H1 (cell line): ENCODE measurements around the gene KCNJ12. TPM values are rescaled to one million over a fixed set of nuclear protein-coding genes. Genes with fewer than 3 reads are reported as not detected.

Source experiments
- CTCF ChIA-PET: fragments of 300-600 bp; sonication (Branson Sonifier 250); formaldehyde crosslinking; loops from one replicate; lab custom pipeline; 2021; ENCODE audit not compliant: partially characterized antibody; lab: Charles Lee
- POLR2A ChIA-PET: fragments of 300-600 bp; sonication (Branson Sonifier 250); formaldehyde crosslinking; loops from one replicate; lab custom pipeline; 2021; ENCODE audit warnings: inconsistent platforms; ENCODE audit not compliant: partially characterized antibody; lab: Charles Lee
- DNase-seq, 2 experiments: peaks; one replicate each; pipeline versions ENCODE4 v3.0.0 to v3.0.0-alpha.2; 2010 to 2022; ENCODE audit warnings: low spot score in 2 of 2, low read depth in 1 of 2, mixed read lengths in 1 of 2
- FAIRE-seq: peaks from 2 replicates; lab custom pipeline; 2011; peaks lifted over from hg19 to GRCh38; lab: Jason Lieb, UNC
- H2AFZ ChIP-seq: 2 replicates; pipeline ENCODE4 v1.8.1; 2012; ENCODE audit warnings: low read length, inconsistent platforms
- H2AK5ac ChIP-seq: 2 replicates; pipeline ENCODE4 v1.6.1; 2013; ENCODE audit warnings: low read depth, low read length
- H2BK120ac ChIP-seq: replicated peaks from 2 replicates; pipeline ENCODE3; 2013; ENCODE audit warnings: low read depth, low read length, inconsistent platforms
- H2BK12ac ChIP-seq: 2 replicates; pipeline ENCODE4 v1.6.1; 2013; ENCODE audit warnings: low read depth, low read length
- H2BK15ac ChIP-seq: 2 replicates; pipeline ENCODE4 v1.6.1; 2013; ENCODE audit warnings: low read length
- H2BK20ac ChIP-seq: 2 replicates; pipeline ENCODE4 v1.6.1; 2013; ENCODE audit warnings: low read length
- H2BK5ac ChIP-seq: 2 replicates; pipeline ENCODE4 v1.6.1; 2013; ENCODE audit warnings: low read depth, low read length
- H3K14ac ChIP-seq: 2 replicates; pipeline ENCODE4 v1.6.1; 2013; ENCODE audit warnings: inconsistent platforms; ENCODE audit not compliant: insufficient read length
- H3K18ac ChIP-seq: 2 replicates; pipeline ENCODE4 v1.6.1; 2013; ENCODE audit warnings: low read length; ENCODE audit errors: extremely low read depth
- H3K23ac ChIP-seq: 2 replicates; pipeline ENCODE4 v1.6.1; 2013; ENCODE audit warnings: inconsistent platforms; ENCODE audit not compliant: insufficient read length
- H3K23me2 ChIP-seq: 2 replicates; pipeline ENCODE4 v1.6.1; 2013; ENCODE audit warnings: low read depth, low read length
- H3K27ac ChIP-seq: 2 replicates; pipeline ENCODE4 v1.6.1; 2011; ENCODE audit warnings: low read depth, low read length, inconsistent platforms
- H3K27me3 ChIP-seq, 4 experiments: replicated peaks in 1 of 4; 1 replicate in 1 of 4; 2 replicates in 3 of 4; pipeline versions ENCODE4 v1.6.1 to v1.8.1; 2011 to 2013; ENCODE audit warnings: low read length in 3 of 4, mild to moderate bottlenecking in 3 of 4, inconsistent platforms in 2 of 4, mixed read lengths in 2 of 4, moderate library complexity in 1 of 4; ENCODE audit not compliant: control insufficient read depth in 3 of 4, insufficient read depth in 3 of 4; ENCODE audit errors: extremely low read depth in 1 of 4
- H3K36me3 ChIP-seq, 4 experiments: 2 replicates each; pipeline versions ENCODE4 v1.6.1 to v1.8.1; 2011 to 2013; ENCODE audit warnings: mild to moderate bottlenecking in 4 of 4, low read length in 3 of 4, moderate library complexity in 2 of 4, control low read depth in 1 of 4, inconsistent platforms in 1 of 4; ENCODE audit not compliant: insufficient read depth in 4 of 4, control insufficient read depth in 2 of 4
- H3K4ac ChIP-seq: replicated peaks from 2 replicates; pipeline ENCODE3; 2013; ENCODE audit warnings: low read length, low read depth, mixed read lengths, inconsistent platforms; ENCODE audit not compliant: insufficient read length
- H3K4me1 ChIP-seq, 4 experiments: replicated peaks in 1 of 4; 1 replicate in 1 of 4; 2 replicates in 3 of 4; pipeline versions ENCODE4 v1.6.1 to v1.8.1; 2011 to 2013; ENCODE audit warnings: low read length in 3 of 4, inconsistent platforms in 2 of 4, mixed read lengths in 1 of 4; ENCODE audit not compliant: insufficient read depth in 4 of 4, control insufficient read depth in 3 of 4
- H3K4me2 ChIP-seq, 2 experiments: 2 replicates each; pipeline versions ENCODE4 v1.6.1 to v1.8.1; 2011 to 2013; ENCODE audit warnings: low read depth in 2 of 2, low read length in 2 of 2, control low read depth in 1 of 2, inconsistent platforms in 1 of 2, mild to moderate bottlenecking in 1 of 2; ENCODE audit not compliant: insufficient read depth in 1 of 2
- H3K4me3 ChIP-seq, 4 experiments: fragments of 200-600, 300-600 bp in 1 of 4; sonication (generic), shearing (Covaris generic), sonication (Bioruptor Twin) in 1 of 4; 2 replicates each; pipeline versions ENCODE4 v1.5.1 to v1.8.1; 2011 to 2016; ENCODE audit warnings: low read length in 4 of 4, low read depth in 3 of 4, control low read depth in 2 of 4, inconsistent platforms in 2 of 4, mild to moderate bottlenecking in 2 of 4, mixed read lengths in 1 of 4, moderate library complexity in 1 of 4; ENCODE audit not compliant: insufficient read depth in 2 of 4; ENCODE audit errors: extremely low read depth in 1 of 4
- H3K56ac ChIP-seq: replicated peaks from 2 replicates; pipeline ENCODE3; 2013; ENCODE audit warnings: low read depth, mild to moderate bottlenecking, mixed read lengths, low read length, inconsistent platforms; ENCODE audit not compliant: insufficient read length
- H3K79me1 ChIP-seq: 2 replicates; pipeline ENCODE4 v1.6.1; 2013; ENCODE audit warnings: low read depth, low read length, control low read depth
- H3K79me2 ChIP-seq, 2 experiments: 2 replicates each; pipeline versions ENCODE4 v1.6.1 to v1.8.1; 2012 to 2013; ENCODE audit warnings: low read length in 2 of 2, mild to moderate bottlenecking in 2 of 2, inconsistent platforms in 1 of 2; ENCODE audit not compliant: insufficient read depth in 2 of 2, control insufficient read depth in 1 of 2
- H3K9ac ChIP-seq, 4 experiments: replicated peaks in 1 of 4; 1 replicate in 1 of 4; 2 replicates in 3 of 4; pipeline versions ENCODE4 v1.6.1 to v1.8.1; 2011 to 2013; ENCODE audit warnings: low read depth in 3 of 4, low read length in 3 of 4, control low read depth in 2 of 4, mild to moderate bottlenecking in 2 of 4, moderate library complexity in 2 of 4, inconsistent platforms in 1 of 4; ENCODE audit errors: extremely low read depth in 1 of 4
- H3K9me3 ChIP-seq, 2 experiments: 2 replicates each; pipeline versions ENCODE4 v1.6.1 to v1.8.1; 2012 to 2013; ENCODE audit warnings: mild to moderate bottlenecking in 2 of 2, moderate library complexity in 2 of 2, control low read depth in 1 of 2, inconsistent platforms in 1 of 2, low read depth in 1 of 2, low read length in 1 of 2, mixed read lengths in 1 of 2; ENCODE audit not compliant: insufficient read depth in 2 of 2
- H4K20me1 ChIP-seq, 2 experiments: replicated peaks in 1 of 2; 2 replicates each; pipeline versions ENCODE3 to v1.8.1; 2011 to 2013; ENCODE audit warnings: inconsistent platforms in 2 of 2, low read length in 2 of 2, mild to moderate bottlenecking in 1 of 2; ENCODE audit not compliant: insufficient read depth in 2 of 2, control insufficient read depth in 1 of 2
- H4K5ac ChIP-seq: 2 replicates; pipeline ENCODE4 v1.6.1; 2013; ENCODE audit warnings: low read length, low read depth, mixed read lengths, inconsistent platforms; ENCODE audit not compliant: insufficient read length
- H4K8ac ChIP-seq: 2 replicates; pipeline ENCODE4 v1.8.0; 2013; ENCODE audit warnings: mild to moderate bottlenecking, moderate library complexity, low read length, inconsistent platforms; ENCODE audit not compliant: insufficient read depth; ENCODE audit errors: extremely low read depth
- H4K91ac ChIP-seq: replicated peaks from 2 replicates; pipeline ENCODE3; 2013; ENCODE audit warnings: low read length, mixed read lengths, inconsistent platforms; ENCODE audit not compliant: insufficient read length
- GABPA ChIP-seq: IDR thresholded peaks from 2 replicates; pipeline ENCODE4 v1.6.1; 2011; ENCODE audit warnings: mild to moderate bottlenecking, low read length, moderate library complexity, borderline replicate concordance; ENCODE audit not compliant: insufficient read depth
- HDAC6 ChIP-seq: IDR thresholded peaks from one replicate; pipeline ENCODE4 v1.7.1; 2012; ENCODE audit warnings: low read depth, mild to moderate bottlenecking, inconsistent platforms, low read length, moderate library complexity
- KDM4A ChIP-seq: IDR thresholded peaks from one replicate; pipeline ENCODE4 v1.7.1; 2012; ENCODE audit warnings: low read depth, mild to moderate bottlenecking, moderate library complexity, low read length, inconsistent platforms; ENCODE audit not compliant: severe bottlenecking
- PHF8 ChIP-seq: fragments of 200-600 bp; sonication (generic); conservative IDR thresholded peaks from 2 replicates; pipeline ENCODE4 v1.7.1; 2012; ENCODE audit warnings: low read depth, mild to moderate bottlenecking, inconsistent platforms, low read length, moderate library complexity
- POLR2AphosphoS5 ChIP-seq: IDR thresholded peaks from 2 replicates; pipeline ENCODE4 v1.6.1; 2011; ENCODE audit warnings: low read depth, low read length
- RAD21 ChIP-seq, 2 experiments: IDR thresholded peaks in 1 of 2; conservative IDR thresholded peaks in 1 of 2; 2 replicates each; pipeline ENCODE4 v1.6.1; 2011; ENCODE audit warnings: low read depth in 2 of 2, low read length in 2 of 2, improper control_type of control experiment in 1 of 2, inconsistent platforms in 1 of 2, mild to moderate bottlenecking in 1 of 2, moderate library complexity in 1 of 2
- RNF2 ChIP-seq: fragments of 200-900, 300-1000 bp; sonication (generic); IDR thresholded peaks from 2 replicates; pipeline ENCODE4 v1.7.1; 2016; ENCODE audit warnings: borderline replicate concordance, low read depth, mild to moderate bottlenecking, antibody characterized with exemption, low read length; ENCODE audit not compliant: poor library complexity, severe bottlenecking; ENCODE audit errors: missing control alignments
- RXRA ChIP-seq: IDR thresholded peaks from 2 replicates; pipeline ENCODE4 v1.6.1; 2011; ENCODE audit warnings: low read depth, mild to moderate bottlenecking, low read length, moderate library complexity; ENCODE audit not compliant: insufficient read depth
- WGBS, 2 experiments: shearing (Covaris generic) in 1 of 2; methylation state at CpG; one replicate each; pipeline versions ENCODE4 v1.1.6 to v1.1.7; 2013 to 2015; ENCODE audit warnings: low lambda C conversion rate in 2 of 2, mixed read lengths in 2 of 2, inconsistent platforms in 1 of 2, low coverage in 1 of 2, missing lambda C conversion rate in 1 of 2; ENCODE audit not compliant: insufficient replicate concordance in 2 of 2, insufficient coverage in 1 of 2, insufficient read length in 1 of 2; ENCODE audit errors: extremely low coverage in 1 of 2, missing lambda C conversion rate in 1 of 2; 5-methylcytosine and 5-hydroxymethylcytosine counted together
- polyA plus RNA-seq, 7 experiments: library from polyadenylated mRNA; depleted of rRNA in 3 of 7; stranded (reverse) in 5 of 7; unstranded in 2 of 7; fragments of >200 nt in 5 of 7; fragments of 200-250 nt in 2 of 7; gene quantifications; 1 replicate in 5 of 7; 2 replicates in 1 of 7; 4 replicates in 1 of 7; pipeline versions ENCODE4 v1.2.1 to v1.2.3, GENCODE V29; 2011 to 2013; ENCODE audit warnings: missing spikeins in 2 of 7, mixed read lengths in 2 of 7
- total RNA-seq: library from RNA; stranded (reverse); fragmentation: NEBNext Ultra II Directional; extraction: Animal tissue kit (Norgen Biotek cat#: 25700); gene quantifications from 2 replicates; pipeline ENCODE4 v1.2.1, GENCODE V29; 2021

Gene KCNJ12
- total and polyA plus RNA-seq, 2 of the 8 experiments (the other 6 are each of a cell fraction or from before 2014, with no cell fraction given): 1.2 to 1.5 TPM

GRCh38 chr17:21370430-21370829 lies 5.7 kb upstream of the KCNJ12 start:
- H3K23ac ChIP-seq: no peak overlapping the region
- no peak overlapping the region for H3K56ac ChIP-seq
- no peak overlapping the region for H2BK5ac ChIP-seq
- no peak overlapping the region for H3K18ac ChIP-seq
- H3K9ac ChIP-seq: no peak overlapping the region
- H2BK20ac ChIP-seq: no peak overlapping the region
- DNase-seq (no peak), FAIRE-seq (no peak)
- H3K4me1 ChIP-seq: peaks cover 0 to 15% (median 8%) of the 10 kb centered on the region in 4 experiments; a peak in 6 of 7 replicates
- no peaks in the 10 kb centered on the region for H3K79me2 ChIP-seq
- WGBS, 2 experiments: 29% methylated on average over 6 of the region's 6 CpGs; no CpG with 5 or more reads in 1 of the 2 experiments
- H3K36me3 ChIP-seq: no peaks in the 10 kb centered on the region
- H3K14ac ChIP-seq: no peak overlapping the region
- 0 out of 2 replicates have a peak overlapping the region, but pooled peaks have one; percentile 0 for H2AFZ ChIP-seq
- peaks cover 3 to 16% (median 10%) of the 10 kb centered on the region in 4 experiments for H3K27me3 ChIP-seq
- H2AK5ac ChIP-seq: no peak overlapping the region
- peak overlapping the region; percentile 82 for H4K91ac ChIP-seq
- H4K5ac ChIP-seq: no peak overlapping the region
- POLR2A ChIA-PET: interaction anchor here (1.5 kb wide), 1 partner anchor 11 kb away, joined by 3 read pairs; no protein-coding TSS in a partner anchor
- no peak overlapping the region for H2BK15ac ChIP-seq
- no peak overlapping the region for H3K4me2 ChIP-seq
- H3K79me1 ChIP-seq: no peaks in the 10 kb centered on the region
- no peak overlapping the region for H3K27ac ChIP-seq
- H3K9me3 ChIP-seq: no peaks in the 10 kb centered on the region
- no peak overlapping the region for H2BK12ac ChIP-seq
- H3K4me3 ChIP-seq: no peak overlapping the region
- no peak overlapping the region for H4K8ac ChIP-seq
- peak overlapping the region; percentile 48 for H3K4ac ChIP-seq
- H4K20me1 ChIP-seq: peaks cover 0 to 5% of the 10 kb centered on the region in 2 experiments
- CTCF ChIA-PET: interaction anchor here (1.1 to 1.3 kb wide), 3 partner anchors 10 to 50 kb away, joined by 3 to 4 read pairs (median 3); no protein-coding TSS in a partner anchor
- no peaks in the 10 kb centered on the region for H3K23me2 ChIP-seq
- H2BK120ac ChIP-seq: no peak overlapping the region
- TF ChIP-seq RAD21 (IDR thresholded peaks at IDR 0.05 in 1 of 2, conservative IDR thresholded peaks at IDR 0.05 in 1 of 2; ENCODE audit: low read depth in 2 of 2, low read length in 2 of 2) (no peak), GABPA (no peak), KDM4A (no peak), RNF2 (no peak), HDAC6 (no peak), POLR2AphosphoS5 (no peak), PHF8 (no peak), RXRA (no peak)
